Endothelial cell of hepatic sinusoid (primary cell): ENCODE results near the gene PHF21A.

Source experiments
- in situ Hi-C: cut with HindIII; loops from 2 replicates; pipeline ENCODE4 v1.10.0; 2017; ENCODE audit warnings: low sequenced_read_pairs

PHF21A gene

DNA sequence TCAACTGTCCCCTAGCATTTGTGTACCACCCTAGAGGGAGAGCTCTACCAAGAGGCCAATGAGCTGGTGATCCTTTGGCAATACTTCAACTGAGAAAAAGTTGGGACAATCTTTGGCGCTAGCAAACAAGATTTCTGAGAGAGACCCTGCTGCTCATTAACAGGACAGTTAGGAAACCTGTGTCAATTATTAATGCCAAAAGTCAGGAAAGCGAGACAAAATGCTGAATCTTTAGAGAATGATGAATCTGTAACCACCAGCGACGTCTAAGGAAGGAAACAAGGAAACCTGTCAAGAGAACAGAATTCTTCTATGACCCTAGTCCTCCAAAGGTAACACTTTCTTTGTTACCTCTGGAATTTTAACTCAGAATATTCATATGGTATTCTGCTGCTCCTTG, 178.9 kb downstream of the PHF21A start:
- in situ Hi-C loops: loop anchor here (5.0 kb wide), 1 partner anchor 65 kb away; no protein-coding TSS in a partner anchor

DNA sequence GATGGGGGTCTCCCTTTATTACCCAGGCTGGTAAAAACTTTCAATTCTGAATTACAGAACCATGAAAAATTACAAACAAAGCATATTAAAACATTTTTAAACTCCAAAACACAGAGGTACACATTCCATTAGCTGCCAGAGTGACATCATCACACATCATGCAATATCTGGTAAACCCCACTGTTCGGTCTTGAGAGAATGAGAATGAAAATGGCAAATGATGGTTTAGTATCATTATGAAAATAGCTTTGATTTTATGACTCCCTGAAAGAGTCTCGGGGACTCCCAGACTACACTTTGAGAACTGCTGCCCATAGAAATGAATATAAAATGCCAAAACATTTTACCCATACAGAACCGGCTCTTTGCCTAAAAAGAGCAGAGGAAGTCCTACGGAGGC, 180.0 kb downstream of the PHF21A start:
- in situ Hi-C loops: loop anchor here (5.0 kb wide), 1 partner anchor 64 kb away; no protein-coding TSS in a partner anchor

DNA sequence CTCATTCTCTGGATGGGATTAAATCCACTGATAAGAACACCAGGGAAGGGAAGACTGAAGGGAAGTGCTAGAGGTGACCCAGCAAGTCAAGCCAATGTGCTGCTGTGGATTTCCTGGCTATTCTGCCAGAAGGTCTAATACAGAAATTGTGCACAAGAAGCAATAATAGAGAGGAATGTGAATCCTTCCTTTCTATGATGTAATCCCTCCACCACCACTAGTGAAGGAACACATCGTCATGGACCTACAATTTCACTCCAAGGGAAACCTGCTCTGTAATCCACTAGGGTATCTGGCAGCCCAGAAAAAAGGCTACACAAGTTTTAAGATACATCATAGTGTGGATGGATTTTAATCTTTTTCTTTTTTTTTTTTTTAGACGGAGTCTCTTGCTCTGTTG, 181.4 kb downstream of the PHF21A start:
- in situ Hi-C loops: loop anchor here (5.0 kb wide), 1 partner anchor 63 kb away; no protein-coding TSS in a partner anchor

DNA sequence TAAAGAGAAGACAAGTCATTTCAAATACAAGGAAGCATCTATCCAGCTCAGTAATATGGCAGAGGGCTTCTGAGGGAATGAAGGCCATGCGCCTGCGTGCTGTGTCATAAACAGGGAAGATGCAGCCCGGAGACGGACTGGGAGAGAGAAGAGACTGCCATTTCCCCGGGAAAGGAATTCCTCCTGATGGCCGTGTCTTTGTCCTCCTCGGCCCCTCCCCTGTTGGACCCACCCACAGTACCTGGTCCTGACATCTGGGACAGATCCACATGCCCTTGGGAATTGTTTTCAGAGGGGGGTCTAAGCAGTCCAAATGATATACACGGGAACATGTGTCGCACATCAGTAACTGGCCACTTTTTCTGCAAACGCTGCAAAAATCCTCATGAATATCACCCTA, 183.3 kb downstream of the PHF21A start:
- in situ Hi-C loops: no loop called here

DNA sequence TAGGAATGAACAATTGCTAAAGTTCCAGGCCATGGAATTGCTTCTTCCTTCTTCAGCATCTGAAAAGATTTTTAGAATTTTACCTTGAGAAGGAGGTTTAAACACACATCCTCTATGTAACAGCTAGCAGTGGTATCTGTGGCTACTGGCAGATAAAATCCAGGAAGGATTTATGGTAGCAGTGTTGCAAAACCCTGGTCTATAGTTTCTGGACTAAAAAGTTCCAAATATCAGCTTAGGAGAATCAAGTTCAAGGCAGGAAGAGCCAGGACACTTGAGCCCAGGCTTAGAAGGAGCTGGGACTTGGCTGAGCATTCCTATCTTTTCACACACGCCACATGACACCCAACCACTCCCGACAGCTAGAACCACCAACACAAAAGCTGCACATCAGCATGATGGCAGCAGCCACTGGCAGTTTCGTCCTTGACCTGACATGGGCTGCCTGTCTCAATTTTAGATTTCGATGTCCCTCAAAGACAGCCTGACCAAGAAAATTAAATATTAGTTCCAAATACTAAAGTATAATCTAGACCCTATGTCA, 184.7 kb downstream of the PHF21A start:
- in situ Hi-C loops: no loop called here

DNA sequence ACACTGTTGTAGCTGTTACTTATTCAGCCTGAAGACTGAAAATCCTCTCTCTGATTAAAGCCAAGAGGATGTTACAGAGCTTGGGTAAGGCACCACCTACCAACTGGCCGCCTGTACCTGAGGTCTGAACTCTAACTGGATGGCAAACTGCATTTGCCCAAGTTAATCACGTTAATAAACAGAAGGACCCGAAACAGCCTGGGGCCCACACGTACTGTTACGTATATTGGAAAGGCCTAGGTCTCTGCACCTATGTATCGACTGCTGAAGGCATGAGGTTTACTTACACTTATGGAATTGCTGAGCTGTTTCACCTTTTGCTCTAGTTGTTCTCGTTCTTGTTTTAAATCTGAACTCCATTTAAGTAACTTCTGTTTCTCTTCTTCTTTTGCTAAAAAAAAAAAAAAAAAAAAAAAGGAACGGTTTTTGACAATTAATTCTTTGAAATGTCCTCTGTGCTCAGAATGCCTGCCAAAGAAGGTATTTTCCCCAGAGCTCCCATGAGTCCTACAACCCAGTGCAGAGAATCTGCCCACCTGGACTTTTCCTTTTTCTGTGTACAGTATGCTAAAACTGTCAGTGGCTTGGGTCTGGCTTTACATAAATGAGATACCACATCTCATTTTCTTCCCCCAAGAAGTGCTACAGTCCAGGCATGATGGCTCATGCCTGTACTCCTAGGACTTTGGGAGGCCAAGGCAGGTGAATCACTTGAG, 185.7 kb downstream of the PHF21A start:
- in situ Hi-C loops: no loop called here

DNA sequence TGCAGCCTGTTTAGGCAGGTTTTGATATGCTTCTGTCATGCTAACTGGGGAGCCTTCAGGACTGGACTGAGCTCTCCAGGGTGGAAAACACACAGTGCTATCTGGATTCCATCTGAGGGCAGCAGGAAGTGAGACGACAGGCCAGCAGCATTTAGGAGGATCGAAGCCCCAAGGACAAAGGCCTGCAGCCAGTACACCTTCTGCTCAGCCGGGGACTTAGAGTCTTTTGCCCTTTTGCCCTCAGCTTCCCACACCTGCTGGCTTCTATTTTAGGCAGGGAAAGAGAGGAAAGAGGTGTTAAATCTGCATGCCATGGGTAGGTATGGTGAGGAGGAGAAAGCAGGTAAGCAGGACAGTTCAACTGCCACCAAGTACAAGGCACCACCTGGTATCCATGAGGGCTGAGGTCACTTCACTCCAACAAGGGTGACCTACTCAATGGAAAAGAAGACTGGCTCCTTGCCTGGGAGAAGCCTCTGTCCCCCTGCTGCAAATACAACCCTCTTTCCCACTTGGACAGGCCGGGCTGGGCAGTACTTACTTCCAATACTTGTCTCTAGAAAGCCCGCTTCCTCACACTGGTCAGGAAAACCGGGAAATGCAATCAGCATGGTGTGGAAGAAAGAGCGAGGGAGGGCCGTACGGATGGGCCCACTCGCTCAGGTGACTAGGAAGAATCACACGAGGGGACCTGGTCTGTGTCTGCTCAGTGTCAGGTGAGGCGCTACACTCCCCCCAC, 186.5 kb downstream of the PHF21A start:
- in situ Hi-C loops: no loop called here

DNA sequence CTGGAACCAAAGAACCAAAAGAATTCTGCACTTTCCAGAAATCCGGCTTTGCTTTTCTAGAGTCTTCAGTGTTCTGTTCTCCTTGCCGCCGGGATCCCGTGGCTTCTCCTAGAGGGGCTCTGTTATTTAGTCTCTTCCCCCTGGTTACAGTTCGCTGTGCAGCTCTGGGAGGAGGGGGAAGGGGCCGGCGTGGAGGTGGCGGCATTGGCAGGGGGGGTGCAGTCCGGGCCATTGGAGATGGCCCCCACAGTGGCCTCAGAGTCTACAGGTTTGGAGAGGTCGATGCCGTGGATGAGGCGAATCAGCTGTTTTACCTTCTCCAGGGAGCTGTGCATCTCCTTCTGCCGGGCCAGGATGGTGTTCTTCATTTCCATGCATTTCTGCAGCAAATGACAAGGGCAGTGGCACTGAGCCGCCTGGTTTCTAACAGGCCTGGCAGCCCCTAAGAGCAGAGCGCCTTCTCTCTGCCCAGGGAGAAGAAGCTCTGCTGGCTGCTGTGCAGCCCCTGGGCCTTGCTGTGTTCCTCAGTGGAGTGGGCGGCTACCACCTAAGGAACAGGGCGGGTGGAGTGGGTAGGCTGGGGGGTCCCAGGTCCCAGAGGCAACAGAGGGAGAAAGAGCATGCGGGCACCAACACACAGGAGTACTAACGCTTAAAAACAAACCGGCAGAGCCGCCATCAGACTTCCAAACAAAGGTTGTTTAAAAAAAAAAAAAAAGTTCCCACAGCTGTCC, 187.2 kb downstream of the PHF21A start:
- in situ Hi-C loops: no loop called here

DNA sequence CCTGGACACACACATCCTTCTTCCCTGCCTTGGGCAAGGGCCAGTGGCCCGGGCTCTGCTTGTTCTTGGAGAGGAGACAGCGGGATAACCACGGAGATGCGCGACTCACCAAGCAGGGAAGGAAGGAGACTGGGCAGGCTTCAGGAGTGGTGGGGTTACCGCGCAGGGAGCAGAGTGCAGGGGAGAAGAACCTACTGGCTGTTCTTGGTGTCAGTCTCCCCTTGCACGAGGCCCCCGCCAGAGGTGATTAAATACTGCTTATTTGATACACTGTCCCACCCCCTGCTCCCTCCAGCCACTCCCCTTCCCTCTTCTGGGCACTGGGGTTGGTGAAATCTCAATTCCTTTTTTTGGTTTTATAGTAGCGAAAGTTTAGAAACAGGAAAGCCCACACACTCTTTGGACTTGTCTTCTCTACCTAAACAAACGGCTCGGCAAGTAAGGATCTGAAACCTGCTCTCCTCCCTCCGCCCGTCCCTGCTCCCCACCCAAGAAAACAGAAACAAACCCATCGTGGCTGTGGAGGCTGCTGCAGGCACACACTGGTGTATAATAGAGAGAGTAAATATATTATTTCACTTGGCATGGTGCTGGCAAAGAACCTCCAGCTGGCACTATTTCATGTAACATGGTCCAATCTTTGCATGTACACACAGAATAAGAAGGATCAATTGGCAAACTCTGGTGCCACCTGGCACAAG, 188.0 kb downstream of the PHF21A start:
- in situ Hi-C loops: no loop called here

DNA sequence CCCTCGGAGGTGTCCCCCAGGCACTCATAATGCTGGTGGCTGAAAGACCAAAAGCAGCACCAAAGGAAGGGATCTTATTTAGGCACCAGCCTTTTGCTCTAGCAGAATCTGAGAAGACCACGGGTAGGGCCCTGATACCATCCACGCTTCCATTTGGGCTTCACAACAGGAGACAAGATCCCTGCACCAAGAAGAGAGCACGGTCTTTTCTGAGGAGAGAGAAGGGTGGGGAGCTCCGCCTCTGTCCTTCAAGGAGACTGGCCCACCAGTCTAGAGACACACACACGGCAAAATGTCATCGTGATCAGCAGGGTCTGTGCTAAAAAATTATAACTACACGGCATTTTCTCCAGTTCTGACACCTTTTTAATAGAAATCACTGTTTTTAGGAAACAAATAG, 189.0 kb downstream of the PHF21A start:
- in situ Hi-C loops: no loop called here

DNA sequence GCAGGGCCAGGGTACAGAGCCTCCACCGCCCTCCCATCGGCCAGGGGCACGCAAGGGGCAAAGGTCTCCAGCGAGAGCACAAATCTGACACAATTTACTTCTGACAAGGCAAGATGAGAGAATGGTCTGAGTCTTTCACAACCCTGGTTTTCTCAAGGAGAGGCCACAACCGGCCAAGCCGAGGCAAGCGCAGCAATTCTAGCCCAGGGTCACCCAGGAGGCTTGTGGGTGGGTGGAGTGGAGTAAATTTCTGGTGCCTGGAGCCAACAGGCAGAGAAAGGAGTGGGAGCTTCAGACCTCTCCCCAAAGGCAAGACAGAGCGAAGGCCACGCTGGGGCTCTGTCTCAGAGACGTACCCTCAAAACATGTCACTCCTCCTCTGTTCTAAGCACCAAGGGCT, 189.5 kb downstream of the PHF21A start:
- in situ Hi-C loops: no loop called here

DNA sequence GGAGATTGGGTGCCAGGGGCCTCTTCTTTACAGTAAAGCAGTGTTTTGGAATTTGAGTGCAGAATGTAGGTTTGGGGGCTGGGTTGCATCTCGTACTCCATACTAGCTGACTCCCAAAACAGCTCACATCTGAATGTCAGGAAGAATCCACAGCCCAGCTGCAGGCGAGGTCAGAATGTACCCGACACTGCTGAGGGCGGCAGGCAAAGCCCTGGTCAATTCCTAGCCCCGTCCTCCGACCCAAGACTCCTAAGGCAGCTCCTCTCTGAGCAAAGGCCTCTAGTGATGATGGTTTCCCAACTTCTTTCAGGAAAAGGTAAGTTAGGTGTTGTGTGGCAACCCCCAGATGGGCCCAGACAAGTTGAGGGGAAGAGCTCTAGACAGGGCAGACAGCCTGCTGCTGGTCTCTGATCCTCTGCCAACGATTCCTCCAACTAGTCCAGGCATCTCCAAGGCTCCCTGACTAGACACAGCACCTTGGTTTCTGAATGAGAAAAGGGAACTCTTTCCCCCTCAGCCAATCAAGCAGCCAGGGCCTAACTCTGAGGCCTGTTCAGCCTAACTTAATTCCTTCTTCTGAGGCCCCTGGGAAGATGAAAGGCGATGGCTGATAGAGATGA, 190.2 kb downstream of the PHF21A start:
- in situ Hi-C loops: no loop called here

DNA sequence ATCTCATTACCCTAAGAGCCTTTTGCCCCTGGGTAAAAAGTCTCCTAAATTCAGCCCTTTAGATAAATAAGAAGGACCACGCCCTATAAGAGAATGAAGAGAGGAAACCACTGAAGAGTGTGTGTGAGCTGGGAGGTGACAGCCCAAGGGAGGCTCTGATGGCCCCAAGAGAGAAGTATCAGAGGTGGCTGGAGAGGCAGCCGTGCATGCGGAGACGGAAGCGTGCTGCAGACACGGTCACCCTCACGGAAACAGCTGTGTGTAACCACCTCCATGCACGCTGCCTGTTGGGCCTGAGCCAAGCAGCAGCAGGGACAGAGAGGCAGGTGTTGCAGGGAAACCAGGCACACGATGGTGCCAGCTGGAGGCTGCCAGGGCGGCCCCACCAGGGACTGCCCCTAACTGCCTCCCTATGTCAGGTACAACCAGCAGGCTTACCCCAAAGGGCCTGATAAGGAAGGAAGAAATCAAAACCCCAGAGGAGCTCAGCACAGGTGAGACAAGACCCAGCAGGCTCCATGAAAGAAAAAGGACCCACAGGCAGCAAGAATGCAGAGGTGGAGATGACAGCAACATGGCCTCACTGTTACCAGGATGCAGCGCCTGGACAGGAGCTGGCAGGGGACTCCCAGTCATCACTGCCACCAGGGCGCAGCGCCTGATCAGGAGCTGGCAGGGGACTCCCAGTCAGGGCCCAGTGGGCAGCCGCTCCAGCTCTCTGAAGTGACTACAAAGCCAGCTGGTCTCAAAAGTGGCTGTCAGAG, 191.0 kb downstream of the PHF21A start:
- in situ Hi-C loops: no loop called here

DNA sequence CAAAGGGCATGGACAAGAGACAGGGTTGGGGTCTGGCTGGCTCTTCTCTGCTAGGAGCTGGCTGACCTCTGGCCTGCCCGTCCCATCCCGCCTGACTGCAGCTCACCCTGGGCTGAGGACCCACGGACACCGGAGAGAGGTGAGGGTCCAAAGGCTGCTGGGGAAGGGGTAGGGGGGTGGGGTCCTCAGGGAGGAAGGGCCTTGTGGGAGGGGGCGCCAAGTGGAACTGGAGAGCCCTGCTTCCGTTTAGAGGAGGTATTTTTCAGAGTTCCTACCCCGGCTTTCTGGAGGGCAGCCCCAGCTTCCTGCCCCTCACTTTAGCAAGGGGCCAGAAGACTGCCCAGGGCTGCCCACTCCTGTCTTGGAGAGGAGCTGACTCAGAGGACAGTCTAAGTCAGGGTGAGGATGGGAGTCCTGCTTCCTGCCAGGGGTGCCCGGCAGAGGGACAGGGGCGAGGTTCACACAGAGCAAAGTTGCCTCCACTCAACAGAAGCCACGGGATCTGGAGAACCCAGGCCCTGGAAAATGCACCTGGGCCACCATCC, 191.7 kb downstream of the PHF21A start:
- in situ Hi-C loops: no loop called here

DNA sequence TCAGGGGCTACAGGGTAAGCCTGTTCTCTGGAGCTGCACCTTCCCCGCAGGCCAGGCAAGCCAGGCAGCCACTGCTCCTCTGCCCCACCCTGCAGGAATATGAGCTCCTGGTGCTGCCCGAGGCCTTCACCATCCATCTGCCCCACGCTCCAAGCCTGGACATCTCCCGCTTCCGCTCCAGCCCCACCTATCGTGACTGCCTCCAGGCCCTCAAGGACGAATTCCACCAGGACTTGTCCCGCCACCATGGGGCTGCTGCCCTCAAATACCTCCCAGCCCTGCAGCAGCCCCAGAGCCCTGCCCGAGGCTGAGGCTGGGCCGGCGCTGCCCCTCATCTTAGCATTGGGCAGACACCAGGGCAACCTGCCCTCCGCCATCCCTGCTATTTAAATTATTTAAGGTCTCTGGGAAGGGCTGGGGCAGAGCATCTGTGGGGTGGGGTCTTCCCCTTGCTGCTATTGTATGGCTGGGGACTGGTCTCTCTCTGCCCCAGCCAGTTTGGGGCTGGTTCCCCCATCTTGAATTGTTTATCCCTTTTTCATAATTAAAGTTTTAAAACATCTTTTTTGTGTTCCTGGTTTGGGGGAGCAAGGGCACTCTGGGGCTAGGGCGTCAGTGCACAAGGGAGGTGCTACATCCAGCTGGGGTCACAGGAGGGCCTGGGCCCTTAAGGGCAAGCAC, 192.6 kb downstream of the PHF21A start:
- in situ Hi-C loops: no loop called here

DNA sequence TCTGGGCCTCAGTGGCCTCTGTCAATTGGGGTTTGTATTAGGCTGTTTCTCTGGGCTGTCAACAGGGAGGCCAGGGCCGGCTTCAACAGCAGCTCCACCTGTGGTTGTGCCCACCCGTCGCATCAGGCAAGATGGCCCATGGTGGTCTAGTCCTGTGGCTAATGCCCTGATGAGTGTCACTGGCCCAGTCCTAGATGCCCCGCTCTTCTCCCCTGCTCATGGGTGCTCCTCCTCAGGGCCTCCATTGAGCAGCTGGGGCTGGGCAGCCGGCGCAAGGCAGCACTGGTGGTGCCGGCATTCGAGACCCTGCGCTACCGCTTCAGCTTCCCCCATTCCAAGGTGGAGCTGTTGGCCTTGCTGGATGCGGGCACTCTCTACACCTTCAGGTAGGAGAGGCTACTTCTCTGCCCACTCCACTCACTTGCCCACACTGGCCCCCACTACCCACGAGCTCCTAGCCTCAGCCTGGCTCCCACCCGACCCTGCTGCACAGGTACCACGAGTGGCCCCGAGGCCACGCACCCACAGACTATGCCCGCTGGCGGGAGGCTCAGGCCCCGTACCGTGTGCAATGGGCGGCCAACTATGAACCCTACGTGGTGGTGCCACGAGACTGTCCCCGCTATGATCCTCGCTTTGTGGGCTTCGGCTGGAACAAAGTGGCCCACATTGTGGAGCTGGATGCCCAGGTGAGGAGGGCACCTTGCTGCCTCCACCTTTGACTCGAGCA, 193.4 kb downstream of the PHF21A start:
- in situ Hi-C loops: no loop called here

DNA sequence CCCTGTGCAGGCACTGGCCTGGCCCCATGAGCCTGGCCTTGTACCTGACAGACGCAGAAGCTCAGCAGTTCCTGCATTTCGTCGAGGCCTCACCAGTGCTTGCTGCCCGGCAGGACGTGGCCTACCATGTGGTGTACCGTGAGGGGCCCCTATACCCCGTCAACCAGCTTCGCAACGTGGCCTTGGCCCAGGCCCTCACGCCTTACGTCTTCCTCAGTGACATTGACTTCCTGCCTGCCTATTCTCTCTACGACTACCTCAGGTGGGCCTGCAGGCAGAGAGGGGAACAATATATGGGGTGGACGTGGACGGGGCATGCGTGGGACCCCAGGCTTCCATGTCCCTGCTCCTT, 193.9 kb downstream of the PHF21A start:
- in situ Hi-C loops: no loop called here
